Mucosa of descending colon (tissue), 3 donors: Measurements from ENCODE around the gene POM121L2. TPM values are rescaled to one million over a fixed set of nuclear protein-coding genes. Genes with fewer than 3 reads are reported as not detected.
A peak's percentile ranks its signal among the peaks of the same experiment; 100 is the strongest.

ENCODE experiments used
- ATAC-seq: fragments of 200-7000 bp; cut with Tn5 transposase; one replicate; pipeline ENCODE4 v1.9.1; 2020; ENCODE audit warnings: mild to moderate bottlenecking, moderate library complexity
- DNase-seq, 3 donors: peaks; one replicate each; pipeline ENCODE4 v3.0.0-alpha.2; 2020
- H3K36me3 ChIP-seq: fragments of 200-600 bp; one replicate; pipeline ENCODE4 v1.8.0; 2021; ENCODE audit warnings: low read depth, mild to moderate bottlenecking
- H3K4me1 ChIP-seq: fragments of 200-600 bp; one replicate; pipeline ENCODE4 v1.8.0; 2021; ENCODE audit warnings: low read depth, mild to moderate bottlenecking
- H3K4me3 ChIP-seq: fragments of 200-600 bp; one replicate; pipeline ENCODE4 v1.8.0; 2021; ENCODE audit warnings: mild to moderate bottlenecking
- H3K9me3 ChIP-seq: fragments of 200-600 bp; one replicate; pipeline ENCODE4 v1.8.0; 2021; ENCODE audit warnings: mild to moderate bottlenecking
- CTCF ChIP-seq: fragments of 200-600 bp; IDR thresholded peaks from one replicate; pipeline ENCODE4 v1.8.0; 2022; ENCODE audit warnings: antibody characterized with exemption, mild to moderate bottlenecking
- intact Hi-C, 2 donors: fragments of 100-400 bp; cut with DNase I in 1 of 2; cut with micrococcal nuclease in 1 of 2; formaldehyde crosslinking; loops; one replicate each; pipeline versions ENCODE4 v1.11.0 to v1.11.1; 2022; cut with DNase I, micrococcal nuclease
- long read RNA-seq, 2 donors: library from polyadenylated mRNA; unstranded; transcript quantifications; one replicate each; pipeline ENCODE4 v2.0.0, GENCODE V29; 2019 to 2021
- total RNA-seq, 3 donors: library from RNA; stranded (reverse); fragmentation: NEBNext Ultra II Directional in 2 of 3; extraction: Animal tissue kit (Norgen Biotek cat#: 25700) in 2 of 3; gene quantifications; one replicate each; pipeline versions ENCODE4 v1.2.1 to v1.2.4, GENCODE V29; 2021 to 2023
- donor health status: DM: no; HTN: no; CAD: no; lungs with moderate emphysema.
- donor health status: DM: no; HTN: no; CAD: no.
- donor health status: DM: no; HTN: yes; CAD: no.

Gene POM121L2
- under 1 TPM in 2 of 3 donors, not detected in 1; 0.09 to 0.14 TPM for total RNA-seq
- long read RNA-seq, donor 1: 0 reads
- long read RNA-seq, donor 2: 0 reads

GRCh38 chr6:27312146-27312949 lies at the start of gene POM121L2:
TSS of gene POM121L2 (minus strand) at chr6:27312273. CDS start at chr6:27312170, 103 bp downstream.
- DNase-seq: peak; percentile 65 to 86 (median 84)
- Histone ChIP-seq H3K9me3 (no peaks in the 10 kb centered on the region), H3K4me1 (peaks cover 7% of the 10 kb centered on the region), H3K36me3 (no peaks in the 10 kb centered on the region), H3K4me3 (no peak within 1 kb of the TSS)
- intact Hi-C loops: no loop called here
- TF ChIP-seq CTCF: peak; percentile 68
- ATAC-seq: peak; percentile 96

- no peak for TF ChIP-seq CTCF
- DNase-seq (no peak), ATAC-seq (no peak)
- intact Hi-C loops: no loop called here
- Histone ChIP-seq H3K36me3 (no peaks in the 10 kb centered on the region), H3K4me3 (no peak overlapping the region), H3K9me3 (peaks cover 44% of the 10 kb centered on the region), H3K4me1 (no peaks in the 10 kb centered on the region)
Measured at GRCh38 chr6:27359231-27359630, 47.2 kb upstream of the POM121L2 start.

GRCh38 chr6:27358786-27359185 lies 46.7 kb upstream of the POM121L2 start:
- H3K4me1 ChIP-seq: no peaks in the 10 kb centered on the region

GRCh38 chr6:27352850-27353249 lies 40.8 kb upstream of the POM121L2 start:
- DNase-seq: no peak
- ATAC-seq: no peak
- intact Hi-C loops: no loop called here
- Histone ChIP-seq H3K4me3 (no peak overlapping the region), H3K9me3 (peaks cover 11% of the 10 kb centered on the region), H3K4me1 (no peaks in the 10 kb centered on the region), H3K36me3 (no peaks in the 10 kb centered on the region)
- no peak for TF ChIP-seq CTCF

More at GRCh38 chr6:27358786-27359185, 46.7 kb upstream of the POM121L2 start:
- DNase-seq (no peak), ATAC-seq (no peak)
- no peak for TF ChIP-seq CTCF
- no peaks in the 10 kb centered on the region for H3K36me3 ChIP-seq
- H3K9me3 ChIP-seq: peaks cover 44% of the 10 kb centered on the region
- H3K4me3 ChIP-seq: no peak overlapping the region
- intact Hi-C loops: no loop called here

GRCh38 chr6:27334141-27334540 lies 22.1 kb upstream of the POM121L2 start:
- Histone ChIP-seq H3K36me3 (no peaks in the 10 kb centered on the region), H3K4me1 (no peaks in the 10 kb centered on the region), H3K9me3 (no peaks in the 10 kb centered on the region), H3K4me3 (no peak overlapping the region)
- no peak for TF ChIP-seq CTCF
- DNase-seq: no peak
- intact Hi-C loops: no loop called here
- ATAC-seq: no peak
